Measurements from ENCODE around the gene SEMA4B. TPM values are rescaled to one million over a fixed set of nuclear protein-coding genes. Genes with fewer than 3 reads are reported as not detected.

SEMA4B gene
- total and polyA plus RNA-seq, 9 of the 15 experiments (the other 6 are each of a cell fraction or from before 2014, with no cell fraction given) = 1.3 to 33.6 (median 11.0) TPM

DNA sequence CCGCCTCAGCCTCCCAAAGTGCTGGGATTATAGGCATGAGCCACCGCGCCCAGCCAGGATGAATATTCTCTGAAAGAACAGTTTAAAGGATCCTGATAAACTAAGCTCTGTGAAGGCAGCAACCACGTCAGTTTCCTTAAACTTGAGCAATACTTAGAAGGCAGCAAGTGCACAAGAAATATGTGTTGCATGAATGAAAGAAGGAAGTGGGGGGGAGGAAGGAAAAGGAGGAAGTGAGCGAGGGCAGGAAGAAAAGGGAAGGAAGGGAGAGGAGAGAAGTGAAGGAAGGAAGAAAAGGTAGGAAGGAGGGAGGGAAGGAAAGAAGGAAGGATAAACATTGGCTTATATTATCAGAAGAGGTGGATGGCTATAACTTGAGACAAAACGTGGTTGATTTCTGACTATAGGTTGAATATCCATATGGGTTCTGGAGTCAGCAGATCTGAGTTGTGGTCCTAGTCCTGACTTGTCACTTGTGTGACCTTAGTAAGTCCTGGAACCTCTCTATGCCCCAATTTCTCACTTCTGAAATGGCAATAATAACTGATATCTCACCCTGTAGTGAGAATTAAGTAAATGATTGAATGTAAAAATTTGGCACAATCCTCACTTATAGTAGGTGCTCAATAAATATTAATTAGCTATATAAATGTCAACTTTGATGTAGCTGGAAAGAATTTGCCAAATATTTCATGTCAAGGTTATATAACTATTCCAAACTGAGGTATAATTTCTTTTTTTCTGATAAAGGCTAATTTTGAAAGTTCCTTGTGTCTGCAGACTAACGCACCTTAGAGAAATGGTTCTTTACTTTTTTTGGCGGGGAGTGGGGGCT, 12.0 kb upstream of the SEMA4B start (continued):
- TF ChIP-seq, protein P1, sequence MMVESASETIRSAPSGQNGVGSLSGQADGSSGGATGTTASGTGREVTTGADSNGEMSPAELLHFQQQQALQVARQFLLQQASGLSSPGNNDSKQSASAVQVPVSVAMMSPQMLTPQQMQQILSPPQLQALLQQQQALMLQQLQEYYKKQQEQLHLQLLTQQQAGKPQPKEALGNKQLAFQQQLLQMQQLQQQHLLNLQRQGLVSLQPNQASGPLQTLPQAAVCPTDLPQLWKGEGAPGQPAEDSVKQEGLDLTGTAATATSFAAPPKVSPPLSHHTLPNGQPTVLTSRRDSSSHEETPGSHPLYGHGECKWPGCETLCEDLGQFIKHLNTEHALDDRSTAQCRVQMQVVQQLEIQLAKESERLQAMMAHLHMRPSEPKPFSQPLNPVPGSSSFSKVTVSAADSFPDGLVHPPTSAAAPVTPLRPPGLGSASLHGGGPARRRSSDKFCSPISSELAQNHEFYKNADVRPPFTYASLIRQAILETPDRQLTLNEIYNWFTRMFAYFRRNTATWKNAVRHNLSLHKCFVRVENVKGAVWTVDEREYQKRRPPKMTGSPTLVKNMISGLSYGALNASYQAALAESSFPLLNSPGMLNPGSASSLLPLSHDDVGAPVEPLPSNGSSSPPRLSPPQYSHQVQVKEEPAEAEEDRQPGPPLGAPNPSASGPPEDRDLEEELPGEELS (CRISPR knock-in tag; IDR thresholded peaks at IDR 0.05; ENCODE audit: borderline replicate concordance) = no peak
- TF ChIP-seq ZNF347 (CRISPR knock-in tag; IDR thresholded peaks at IDR 0.05; ENCODE audit: low read depth) = no peak
- TF ChIP-seq, protein P2, sequence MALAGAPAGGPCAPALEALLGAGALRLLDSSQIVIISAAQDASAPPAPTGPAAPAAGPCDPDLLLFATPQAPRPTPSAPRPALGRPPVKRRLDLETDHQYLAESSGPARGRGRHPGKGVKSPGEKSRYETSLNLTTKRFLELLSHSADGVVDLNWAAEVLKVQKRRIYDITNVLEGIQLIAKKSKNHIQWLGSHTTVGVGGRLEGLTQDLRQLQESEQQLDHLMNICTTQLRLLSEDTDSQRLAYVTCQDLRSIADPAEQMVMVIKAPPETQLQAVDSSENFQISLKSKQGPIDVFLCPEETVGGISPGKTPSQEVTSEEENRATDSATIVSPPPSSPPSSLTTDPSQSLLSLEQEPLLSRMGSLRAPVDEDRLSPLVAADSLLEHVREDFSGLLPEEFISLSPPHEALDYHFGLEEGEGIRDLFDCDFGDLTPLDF (CRISPR knock-in tag; IDR thresholded peaks at IDR 0.05) = no peak
- no peak for TF ChIP-seq MBD2 (IDR thresholded peaks at IDR 0.05; ENCODE audit: borderline replicate concordance, low read depth)
- no peak for TF ChIP-seq ZNF197 (CRISPR knock-in tag; IDR thresholded peaks at IDR 0.05; ENCODE audit: low read depth)
- TF ChIP-seq KLF1 (tag; IDR thresholded peaks at IDR 0.05) = no peak
- no peak for TF ChIP-seq TSC22D4 (tag; IDR thresholded peaks at IDR 0.05)
- peak; percentile 70; the same call in 1 of the 2 replicates for TF ChIP-seq ZNF24 (IDR thresholded peaks at IDR 0.05)
- TF ChIP-seq ZNF143 (CRISPR knock-in tag; IDR thresholded peaks at IDR 0.05) = no peak
- TF ChIP-seq MEIS2 (IDR thresholded peaks at IDR 0.05; ENCODE audit: partially characterized antibody) = no peak
- no peak for TF ChIP-seq POLR2H (tag; IDR thresholded peaks at IDR 0.05; ENCODE audit: low read depth)
- TF ChIP-seq, protein P3, sequence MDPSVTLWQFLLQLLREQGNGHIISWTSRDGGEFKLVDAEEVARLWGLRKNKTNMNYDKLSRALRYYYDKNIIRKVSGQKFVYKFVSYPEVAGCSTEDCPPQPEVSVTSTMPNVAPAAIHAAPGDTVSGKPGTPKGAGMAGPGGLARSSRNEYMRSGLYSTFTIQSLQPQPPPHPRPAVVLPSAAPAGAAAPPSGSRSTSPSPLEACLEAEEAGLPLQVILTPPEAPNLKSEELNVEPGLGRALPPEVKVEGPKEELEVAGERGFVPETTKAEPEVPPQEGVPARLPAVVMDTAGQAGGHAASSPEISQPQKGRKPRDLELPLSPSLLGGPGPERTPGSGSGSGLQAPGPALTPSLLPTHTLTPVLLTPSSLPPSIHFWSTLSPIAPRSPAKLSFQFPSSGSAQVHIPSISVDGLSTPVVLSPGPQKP (CRISPR knock-in tag; IDR thresholded peaks at IDR 0.05) = no peak
- no peak for TF ChIP-seq SMAD3 (CRISPR knock-in tag; conservative IDR thresholded peaks at IDR 0.05)
- TF ChIP-seq, protein P4, sequence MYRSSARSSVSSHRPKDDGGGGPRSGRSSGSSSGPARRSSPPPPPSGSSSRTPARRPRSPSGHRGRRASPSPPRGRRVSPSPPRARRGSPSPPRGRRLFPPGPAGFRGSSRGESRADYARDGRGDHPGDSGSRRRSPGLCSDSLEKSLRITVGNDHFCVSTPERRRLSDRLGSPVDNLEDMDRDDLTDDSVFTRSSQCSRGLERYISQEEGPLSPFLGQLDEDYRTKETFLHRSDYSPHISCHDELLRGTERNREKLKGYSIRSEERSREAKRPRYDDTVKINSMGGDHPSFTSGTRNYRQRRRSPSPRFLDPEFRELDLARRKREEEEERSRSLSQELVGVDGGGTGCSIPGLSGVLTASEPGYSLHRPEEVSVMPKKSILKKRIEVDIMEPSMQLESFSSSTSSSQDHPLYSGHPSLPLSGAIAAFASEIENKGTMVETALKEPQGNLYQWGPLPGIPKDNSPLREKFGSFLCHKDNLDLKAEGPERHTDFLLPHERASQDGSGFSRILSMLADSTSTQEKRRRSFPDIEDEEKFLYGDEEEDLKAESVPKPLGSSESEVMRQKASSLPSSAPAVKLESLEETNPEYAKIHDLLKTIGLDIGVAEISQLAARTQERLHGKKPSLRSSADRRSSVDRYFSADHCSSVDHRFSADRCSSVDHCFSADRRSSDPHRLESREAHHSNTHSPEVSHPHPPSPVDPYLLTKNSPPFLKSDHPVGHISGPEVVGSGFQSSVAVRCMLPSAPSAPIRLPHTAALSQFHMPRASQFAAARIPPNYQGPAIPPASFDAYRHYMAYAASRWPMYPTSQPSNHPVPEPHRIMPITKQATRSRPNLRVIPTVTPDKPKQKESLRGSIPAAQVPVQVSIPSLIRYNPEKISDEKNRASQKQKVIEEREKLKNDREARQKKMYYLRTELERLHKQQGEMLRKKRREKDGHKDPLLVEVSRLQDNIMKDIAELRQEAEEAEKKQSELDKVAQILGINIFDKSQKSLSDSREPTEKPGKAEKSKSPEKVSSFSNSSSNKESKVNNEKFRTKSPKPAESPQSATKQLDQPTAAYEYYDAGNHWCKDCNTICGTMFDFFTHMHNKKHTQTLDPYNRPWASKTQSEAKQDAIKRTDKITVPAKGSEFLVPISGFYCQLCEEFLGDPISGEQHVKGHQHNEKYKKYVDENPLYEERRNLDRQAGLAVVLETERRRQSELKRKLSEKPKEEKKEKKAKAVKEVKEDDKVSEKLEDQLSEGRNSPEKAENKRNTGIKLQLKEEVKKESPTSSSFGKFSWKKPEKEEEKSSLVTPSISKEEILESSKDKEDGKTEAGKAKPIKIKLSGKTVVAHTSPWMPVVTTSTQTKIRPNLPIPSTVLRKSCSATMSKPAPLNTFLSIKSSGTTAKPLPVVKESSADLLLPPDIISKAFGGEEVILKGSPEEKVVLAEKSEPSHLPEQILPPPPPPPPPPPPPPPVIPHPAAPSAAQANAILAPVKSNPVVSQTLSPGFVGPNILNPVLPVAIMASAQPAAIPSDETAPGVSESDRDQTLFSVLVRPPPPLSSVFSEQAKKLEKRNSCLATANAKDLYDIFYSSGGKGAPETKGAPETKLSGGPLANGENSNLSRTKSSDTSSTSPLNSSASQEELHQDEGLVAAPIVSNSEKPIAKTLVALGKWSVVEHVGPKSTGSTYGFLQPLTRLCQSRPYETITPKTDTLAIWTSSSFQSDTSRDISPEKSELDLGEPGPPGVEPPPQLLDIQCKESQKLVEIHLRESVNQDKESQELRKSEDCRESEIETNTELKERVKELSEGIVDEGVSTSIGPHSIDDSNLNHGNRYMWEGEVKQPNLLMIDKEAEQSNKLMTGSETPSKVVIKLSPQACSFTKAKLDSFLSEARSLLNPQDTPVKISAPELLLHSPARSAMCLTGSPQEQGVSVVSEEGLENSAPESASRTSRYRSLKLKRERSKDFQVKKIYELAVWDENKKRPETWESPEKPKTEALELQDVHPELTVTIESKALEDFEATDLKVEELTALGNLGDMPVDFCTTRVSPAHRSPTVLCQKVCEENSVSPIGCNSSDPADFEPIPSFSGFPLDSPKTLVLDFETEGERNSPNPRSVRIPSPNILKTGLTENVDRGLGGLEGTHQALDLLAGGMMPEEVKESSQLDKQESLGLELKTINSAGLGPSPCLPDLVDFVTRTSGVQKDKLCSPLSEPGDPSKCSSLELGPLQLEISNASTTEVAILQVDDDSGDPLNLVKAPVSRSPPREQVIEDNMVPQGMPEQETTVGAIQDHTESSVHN (IDR thresholded peaks at IDR 0.05; ENCODE audit: borderline replicate concordance in 1 of 2, low read depth in 1 of 2) = no peak
